Stimulated activated CD4-positive, alpha-beta T cell treated with anti-CD3 and anti-CD28 coated beads, Interleukin-1b, Interleukin-23, amount 100 ng/mL, for 1 hour (primary cell): ENCODE data around the gene PLB1.

Source experiments
- DNase-seq, 2 donors: peaks; one replicate each; pipeline ENCODE4 v3.0.0-alpha.2; 2020; ENCODE audit warnings: low read depth in 2 of 2

PLB1 gene

GRCh38 chr2:28565720-28566295 is 69.9 kb downstream of the PLB1 start:
- no peak for DNase-seq

- peak; percentile 79 to 86 for DNase-seq
Observed at GRCh38 chr2:28566521-28567041, 70.7 kb downstream of the PLB1 start.

GRCh38 chr2:28567061-28567471 is 71.2 kb downstream of the PLB1 start:
- no peak for DNase-seq

- no peak for DNase-seq
Observed at GRCh38 chr2:28568036-28568435, 72.2 kb downstream of the PLB1 start.

- no peak for DNase-seq
Observed at GRCh38 chr2:28568533-28568932, 72.7 kb downstream of the PLB1 start.

GRCh38 chr2:28570431-28570830 is 74.6 kb downstream of the PLB1 start:
- DNase-seq, result no peak

GRCh38 chr2:28576714-28577113 is 80.9 kb downstream of the PLB1 start:
- DNase-seq, result no peak

GRCh38 chr2:28577791-28578680 is 82.2 kb downstream of the PLB1 start:
- DNase-seq, result no peak

- no peak for DNase-seq
Observed at GRCh38 chr2:28578774-28579173, 82.9 kb downstream of the PLB1 start.

- no peak for DNase-seq
Observed at GRCh38 chr2:28579606-28580005, 83.7 kb downstream of the PLB1 start.

GRCh38 chr2:28580078-28580477 is 84.2 kb downstream of the PLB1 start:
- no peak for DNase-seq

GRCh38 chr2:28581312-28581711 is 85.5 kb downstream of the PLB1 start:
- DNase-seq, result no peak

- DNase-seq, result no peak
Observed at GRCh38 chr2:28582152-28582551, 86.3 kb downstream of the PLB1 start.

GRCh38 chr2:28582595-28582994 is 86.7 kb downstream of the PLB1 start:
- no peak for DNase-seq

GRCh38 chr2:28583899-28584553 is 88.2 kb downstream of the PLB1 start:
- DNase-seq, result peak; percentile 11 to 52

- no peak for DNase-seq
Observed at GRCh38 chr2:28586867-28587266, 91.0 kb downstream of the PLB1 start.

GRCh38 chr2:28587526-28588291 is 91.8 kb downstream of the PLB1 start:
- DNase-seq, result no peak

- DNase-seq, result no peak
Observed at GRCh38 chr2:28588292-28588670, 92.4 kb downstream of the PLB1 start.

GRCh38 chr2:28589746-28590463 is 94.0 kb downstream of the PLB1 start:
- DNase-seq, result no peak

- DNase-seq, result no peak
Observed at GRCh38 chr2:28590496-28591301, 94.8 kb downstream of the PLB1 start.
